Activated T-helper 2 cell treated with anti-CD3 and anti-CD28 coated beads, Interferon-gamma antibody, Interleukin-2, Interleukin-4, amounts not matched to agents 10 μg/mL and 5 μg/mL and 100 μg/mL, durations not matched to agents 14 hours and 24 hours and 36 hours (primary cell): Measurements from ENCODE around the gene GLMN. TPM values are rescaled to one million over a fixed set of nuclear protein-coding genes. Genes with fewer than 3 reads are reported as not detected.
A peak's percentile ranks its signal among the peaks of the same experiment; 100 is the strongest.

ENCODE experiments used
- DNase-seq: peaks from one replicate; pipeline ENCODE4 v3.0.0; 2021; ENCODE audit warnings: low spot score
- H3K27ac Mint-ChIP-seq: one replicate; pipeline ENCODE4 v1.8.0; 2021; ENCODE audit warnings: mixed read lengths
- H3K27me3 Mint-ChIP-seq: one replicate; pipeline ENCODE4 v1.8.0; 2021; ENCODE audit warnings: low read depth, mixed read lengths
- H3K36me3 Mint-ChIP-seq: one replicate; pipeline ENCODE4 v1.8.0; 2021; ENCODE audit warnings: low read depth, mixed read lengths
- H3K4me1 Mint-ChIP-seq: one replicate; pipeline ENCODE4 v1.8.0; 2021; ENCODE audit warnings: low read depth, mixed read lengths
- H3K4me3 Mint-ChIP-seq: one replicate; pipeline ENCODE4 v1.8.0; 2021; ENCODE audit warnings: low read depth, mild to moderate bottlenecking, moderate library complexity, mixed read lengths
- H3K9me3 Mint-ChIP-seq: one replicate; pipeline ENCODE4 v1.8.0; 2021; ENCODE audit warnings: mixed read lengths
- intact Hi-C: fragments of 100-400 bp; cut with micrococcal nuclease; formaldehyde crosslinking; loops from one replicate; pipeline ENCODE4 v1.15.1; 2023
- total RNA-seq: library from RNA; stranded (reverse); gene quantifications from 2 replicates; pipeline ENCODE4 v1.2.3, GENCODE V29; 2022

GLMN gene
- total RNA-seq, 1 donor from 2014 or later, result 30.8 TPM

- intact Hi-C loops, result no loop called here
- peaks cover 13% of the 10 kb centered on the region for H3K4me1 Mint-ChIP-seq
- peaks cover under 1% of the 10 kb centered on the region for H3K36me3 Mint-ChIP-seq
These were observed 87.6 kb downstream of the GLMN start for GRCh38 chr1:92211166-92211565.

GRCh38 chr1:92210701-92211100 is 88.1 kb downstream of the GLMN start:
- no peak overlapping the region for H3K27ac Mint-ChIP-seq
- H3K9me3 Mint-ChIP-seq, result peaks cover 5% of the 10 kb centered on the region

More at GRCh38 chr1:92211166-92211565, 87.6 kb downstream of the GLMN start:
- H3K27ac Mint-ChIP-seq, result no peak overlapping the region
- no peak for DNase-seq
- H3K9me3 Mint-ChIP-seq, result peaks cover under 1% of the 10 kb centered on the region
- H3K27me3 Mint-ChIP-seq, result no peaks in the 10 kb centered on the region
- H3K4me3 Mint-ChIP-seq, result no peak overlapping the region

GRCh38 chr1:92203105-92203504 is 95.7 kb downstream of the GLMN start:
- no peak for DNase-seq
- Mint-ChIP-seq H3K36me3 (peaks cover 24% of the 10 kb centered on the region), H3K27ac (peak overlapping the region; percentile 85), H3K9me3 (peaks cover 27% of the 10 kb centered on the region), H3K27me3 (no peaks in the 10 kb centered on the region), H3K4me3 (peak overlapping the region; percentile 43), H3K4me1 (peaks cover 31% of the 10 kb centered on the region)
- intact Hi-C loops, result loop anchor here (5.0 kb wide), 2 partner anchors 69 to 81 kb away; no protein-coding TSS in a partner anchor

More at GRCh38 chr1:92210701-92211100, 88.1 kb downstream of the GLMN start:
- H3K4me1 Mint-ChIP-seq, result peaks cover 13% of the 10 kb centered on the region
- H3K27me3 Mint-ChIP-seq, result no peaks in the 10 kb centered on the region
- H3K36me3 Mint-ChIP-seq, result peaks cover 4% of the 10 kb centered on the region
- intact Hi-C loops, result no loop called here
- H3K4me3 Mint-ChIP-seq, result no peak overlapping the region
- no peak for DNase-seq

GRCh38 chr1:92201973-92202372 is 96.8 kb downstream of the GLMN start:
- Mint-ChIP-seq H3K27me3 (no peaks in the 10 kb centered on the region), H3K9me3 (peaks cover 27% of the 10 kb centered on the region), H3K36me3 (peaks cover 24% of the 10 kb centered on the region), H3K4me3 (no peak overlapping the region), H3K4me1 (peaks cover 34% of the 10 kb centered on the region), H3K27ac (peak overlapping the region; percentile 80)
- DNase-seq, result no peak
- intact Hi-C loops, result loop anchor here (5.0 kb wide), 2 partner anchors 70 to 80 kb away; no protein-coding TSS in a partner anchor

Other genes with a start within 250 kb of the GLMN start
- not detected in 2 replicates for gene SETSIP, start 223.6 kb downstream of the GLMN start, total RNA-seq
- gene BTBD8, start 218.6 kb downstream of the GLMN start, total RNA-seq, result 1.4 and 2.4 TPM in 2 replicates
- not detected in 2 replicates for gene C1orf146, start 81.1 kb downstream of the GLMN start, total RNA-seq
- gene RPAP2, start 72 bp upstream of the GLMN start, total RNA-seq, result 41.9 and 42.8 TPM in 2 replicates
- gene GFI1, start 187.9 kb upstream of the GLMN start, total RNA-seq, result 93.8 and 99.4 TPM in 2 replicates